Neuronal stem cell (in vitro differentiated cells): ENCODE results near the gene STAB1.
A peak's percentile ranks its signal among the peaks of the same experiment; 100 is the strongest.

Source experiments
- DNase-seq: peaks from one replicate; pipeline ENCODE4 v3.0.0-alpha.2; 2013; ENCODE audit warnings: low spot score
- H2AFZ ChIP-seq: one replicate; pipeline ENCODE4 v1.6.1; 2013; ENCODE audit warnings: mild to moderate bottlenecking, low read length, inconsistent platforms
- H2AK5ac ChIP-seq: 2 replicates; pipeline ENCODE4 v1.6.1; 2013; ENCODE audit warnings: low read depth, mild to moderate bottlenecking, inconsistent platforms, low read length, moderate library complexity, mixed read lengths
- H2BK120ac ChIP-seq: 2 replicates; pipeline ENCODE4 v1.6.1; 2013; ENCODE audit warnings: low read depth, mild to moderate bottlenecking, inconsistent platforms, low read length, moderate library complexity, mixed read lengths
- H2BK12ac ChIP-seq: one replicate; pipeline ENCODE4 v1.6.1; 2013; ENCODE audit warnings: low read length, inconsistent platforms
- H2BK15ac ChIP-seq: 2 replicates; pipeline ENCODE4 v1.6.1; 2013; ENCODE audit warnings: mild to moderate bottlenecking, low read length, inconsistent platforms, mixed read lengths
- H2BK5ac ChIP-seq: one replicate; pipeline ENCODE4 v1.6.1; 2013; ENCODE audit warnings: inconsistent platforms, mild to moderate bottlenecking, low read length, moderate library complexity
- H3K14ac ChIP-seq: one replicate; pipeline ENCODE4 v1.6.1; 2013; ENCODE audit warnings: low read length, inconsistent platforms
- H3K18ac ChIP-seq: 2 replicates; pipeline ENCODE4 v1.6.1; 2013; ENCODE audit warnings: low read length, inconsistent platforms
- H3K23ac ChIP-seq: 2 replicates; pipeline ENCODE4 v1.6.1; 2013; ENCODE audit warnings: low read depth, mild to moderate bottlenecking, mixed read lengths, low read length, inconsistent platforms; ENCODE audit not compliant: poor library complexity
- H3K27ac ChIP-seq: replicated peaks from 3 replicates; pipeline ENCODE4 v1.5.1; 2013; ENCODE audit warnings: low read length, inconsistent platforms
- H3K27me3 ChIP-seq, 3 experiments: 2 replicates each; pipeline ENCODE4 v1.6.1; 2013; ENCODE audit warnings: low read length in 3 of 3, mild to moderate bottlenecking in 2 of 3, inconsistent platforms in 1 of 3, low read depth in 1 of 3, mixed read lengths in 1 of 3, moderate library complexity in 1 of 3; ENCODE audit not compliant: control insufficient read depth in 3 of 3, insufficient read depth in 3 of 3
- H3K36me3 ChIP-seq, 2 donors: replicated peaks in 1 of 2; 2 replicates each; pipeline ENCODE4 v1.6.1; 2013; ENCODE audit warnings: low read length in 2 of 2; ENCODE audit not compliant: control insufficient read depth in 2 of 2, insufficient read depth in 2 of 2
- H3K4ac ChIP-seq: 2 replicates; pipeline ENCODE4 v1.6.1; 2013; ENCODE audit warnings: inconsistent platforms, mild to moderate bottlenecking, low read length, moderate library complexity
- H3K4me1 ChIP-seq, 2 donors: 1 replicate in 1 of 2; 2 replicates in 1 of 2; pipeline ENCODE4 v1.6.1; 2013; ENCODE audit warnings: low read length in 2 of 2, low read depth in 1 of 2; ENCODE audit not compliant: control insufficient read depth in 2 of 2, insufficient read depth in 1 of 2
- H3K4me2 ChIP-seq: one replicate; pipeline ENCODE4 v1.6.1; 2013; ENCODE audit warnings: mild to moderate bottlenecking, low read length, inconsistent platforms; ENCODE audit not compliant: insufficient read depth, poor library complexity, severe bottlenecking
- H3K4me3 ChIP-seq, 2 donors: 2 replicates each; pipeline ENCODE4 v1.5.1; 2013; ENCODE audit warnings: low read length in 2 of 2, mild to moderate bottlenecking in 2 of 2, inconsistent platforms in 1 of 2, moderate library complexity in 1 of 2
- H3K79me1 ChIP-seq: one replicate; pipeline ENCODE4 v1.6.1; 2013; ENCODE audit warnings: low read depth, mild to moderate bottlenecking, inconsistent platforms, low read length, moderate library complexity
- H3K9ac ChIP-seq: one replicate; pipeline ENCODE4 v1.6.1; 2013; ENCODE audit warnings: mild to moderate bottlenecking, low read depth, low read length, inconsistent platforms; ENCODE audit not compliant: poor library complexity
- H3K9me3 ChIP-seq, 2 donors: replicated peaks in 1 of 2; 2 replicates each; pipeline versions ENCODE3 to v1.6.1; 2013; ENCODE audit warnings: low read length in 2 of 2, mild to moderate bottlenecking in 2 of 2, inconsistent platforms in 1 of 2, low read depth in 1 of 2, mixed read lengths in 1 of 2, moderate library complexity in 1 of 2; ENCODE audit not compliant: control insufficient read depth in 2 of 2, insufficient read depth in 1 of 2
- H4K8ac ChIP-seq: one replicate; pipeline ENCODE4 v1.6.1; 2013; ENCODE audit warnings: low read depth, mild to moderate bottlenecking, inconsistent platforms, low read length, moderate library complexity
- H4K91ac ChIP-seq: one replicate; pipeline ENCODE4 v1.6.1; 2013; ENCODE audit warnings: low read length, low read depth, mild to moderate bottlenecking, inconsistent platforms; ENCODE audit not compliant: poor library complexity
- WGBS, 2 donors: extraction: QIAGEN DNeasy Blood & Tissue Kit; methylation state at CpG; one replicate each; pipeline ENCODE4 v1.1.7; 2013; ENCODE audit warnings: missing lambda C conversion rate in 2 of 2, mixed read lengths in 1 of 2; ENCODE audit not compliant: insufficient read length in 2 of 2, insufficient replicate concordance in 1 of 2; ENCODE audit errors: extremely low coverage in 2 of 2; 5-methylcytosine and 5-hydroxymethylcytosine counted together

The STAB1 gene

DNA sequence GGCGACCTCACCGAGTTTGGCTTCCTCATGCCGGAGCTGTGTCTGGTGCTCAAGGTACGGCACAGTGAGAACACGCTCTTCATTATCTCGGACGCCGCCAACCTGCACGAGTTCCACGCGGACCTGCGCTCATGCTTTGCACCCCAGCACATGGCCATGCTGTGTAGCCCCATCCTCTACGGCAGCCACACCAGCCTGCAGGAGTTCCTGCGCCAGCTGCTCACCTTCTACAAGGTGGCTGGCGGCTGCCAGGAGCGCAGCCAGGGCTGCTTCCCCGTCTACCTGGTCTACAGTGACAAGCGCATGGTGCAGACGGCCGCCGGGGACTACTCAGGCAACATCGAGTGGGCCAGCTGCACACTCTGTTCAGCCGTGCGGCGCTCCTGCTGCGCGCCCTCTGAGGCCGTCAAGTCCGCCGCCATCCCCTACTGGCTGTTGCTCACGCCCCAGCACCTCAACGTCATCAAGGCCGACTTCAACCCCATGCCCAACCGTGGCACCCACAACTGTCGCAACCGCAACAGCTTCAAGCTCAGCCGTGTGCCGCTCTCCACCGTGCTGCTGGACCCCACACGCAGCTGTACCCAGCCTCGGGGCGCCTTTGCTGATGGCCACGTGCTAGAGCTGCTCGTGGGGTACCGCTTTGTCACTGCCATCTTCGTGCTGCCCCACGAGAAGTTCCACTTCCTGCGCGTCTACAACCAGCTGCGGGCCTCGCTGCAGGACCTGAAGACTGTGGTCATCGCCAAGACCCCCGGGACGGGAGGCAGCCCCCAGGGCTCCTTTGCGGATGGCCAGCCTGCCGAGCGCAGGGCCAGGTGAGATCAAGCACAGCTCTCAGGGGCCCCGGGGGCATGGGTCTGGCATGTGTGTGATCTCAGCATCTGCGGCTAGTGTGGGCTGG lies 7.1 kb upstream of the STAB1 start:
- WGBS, 2 donors: no CpG with 5 or more reads among the region's 59 CpGs

DNA sequence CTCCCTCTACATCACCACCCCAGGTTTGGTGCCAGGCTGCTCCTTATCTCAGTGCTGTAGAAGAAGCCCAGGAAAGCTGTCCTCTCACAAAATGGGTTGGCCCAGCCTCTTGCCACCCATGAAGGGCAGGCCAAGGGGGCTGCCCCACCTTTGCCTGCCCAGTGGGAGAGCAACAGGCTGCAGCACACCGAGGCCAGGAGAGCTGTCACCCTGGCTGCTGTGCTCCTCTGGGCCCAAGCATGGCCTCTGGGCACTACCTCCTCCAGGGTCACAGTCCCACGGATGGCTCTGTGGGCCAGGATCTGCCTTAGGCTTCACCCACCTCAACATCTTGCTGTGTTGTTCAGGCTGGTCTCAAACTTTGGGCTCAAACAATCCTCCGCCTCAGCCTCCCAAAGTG lies 6.4 kb upstream of the STAB1 start:
- H2BK5ac ChIP-seq: peak overlapping the region; percentile 55
- no peak overlapping the region for H2BK12ac ChIP-seq
- no peaks in the 10 kb centered on the region for H3K9me3 ChIP-seq
- H3K36me3 ChIP-seq: peaks cover 73 to 97% of the 10 kb centered on the region in 2 donors
- no peak overlapping the region for H4K8ac ChIP-seq
- H3K4me1 ChIP-seq: peaks cover 5 to 10% of the 10 kb centered on the region in 2 donors
- H3K27me3 ChIP-seq: no peaks in the 10 kb centered on the region
- H3K4me3 ChIP-seq: no peak overlapping the region
- no peak overlapping the region for H2BK15ac ChIP-seq
- H3K4me2 ChIP-seq: no peak overlapping the region
- H3K9ac ChIP-seq: no peak overlapping the region
- H3K14ac ChIP-seq: no peak overlapping the region
- no peak overlapping the region for H2AFZ ChIP-seq
- no peak overlapping the region for H2AK5ac ChIP-seq
- no peak for DNase-seq
- H3K18ac ChIP-seq: no peak overlapping the region
- H3K27ac ChIP-seq: no peak overlapping the region
- H2BK120ac ChIP-seq: no peak overlapping the region
- peaks cover 1% of the 10 kb centered on the region for H3K79me1 ChIP-seq
- no CpG with 5 or more reads among the region's 3 CpGs for WGBS, 2 donors
- no peak overlapping the region for H3K4ac ChIP-seq
- H3K23ac ChIP-seq: peak overlapping the region; percentile 25
- H4K91ac ChIP-seq: no peak overlapping the region

More for the DNA sequence above, 7.1 kb upstream of the STAB1 start:
- H2BK12ac ChIP-seq: peak overlapping the region; percentile 41
- no peak overlapping the region for H3K27ac ChIP-seq
- peaks cover 10 to 17% of the 10 kb centered on the region in 2 donors for H3K4me1 ChIP-seq
- no peak overlapping the region for H2AFZ ChIP-seq
- no peak overlapping the region for H2AK5ac ChIP-seq
- no peak overlapping the region for H2BK120ac ChIP-seq
- H3K14ac ChIP-seq: no peak overlapping the region
- no peak overlapping the region for H4K91ac ChIP-seq
- H3K18ac ChIP-seq: no peak overlapping the region
- no peak overlapping the region for H2BK15ac ChIP-seq
- H3K4me2 ChIP-seq: no peak overlapping the region
- no peak overlapping the region for H3K4ac ChIP-seq
- peaks cover 73 to 97% of the 10 kb centered on the region in 2 donors for H3K36me3 ChIP-seq
- H4K8ac ChIP-seq: peak overlapping the region; percentile 29
- H3K27me3 ChIP-seq: no peaks in the 10 kb centered on the region
- H3K9ac ChIP-seq: peak overlapping the region; percentile 4
- no peak overlapping the region for H3K23ac ChIP-seq
- no peaks in the 10 kb centered on the region for H3K9me3 ChIP-seq
- H2BK5ac ChIP-seq: no peak overlapping the region
- peaks cover 1% of the 10 kb centered on the region for H3K79me1 ChIP-seq
- DNase-seq: no peak
- H3K4me3 ChIP-seq: no peak overlapping the region

DNA sequence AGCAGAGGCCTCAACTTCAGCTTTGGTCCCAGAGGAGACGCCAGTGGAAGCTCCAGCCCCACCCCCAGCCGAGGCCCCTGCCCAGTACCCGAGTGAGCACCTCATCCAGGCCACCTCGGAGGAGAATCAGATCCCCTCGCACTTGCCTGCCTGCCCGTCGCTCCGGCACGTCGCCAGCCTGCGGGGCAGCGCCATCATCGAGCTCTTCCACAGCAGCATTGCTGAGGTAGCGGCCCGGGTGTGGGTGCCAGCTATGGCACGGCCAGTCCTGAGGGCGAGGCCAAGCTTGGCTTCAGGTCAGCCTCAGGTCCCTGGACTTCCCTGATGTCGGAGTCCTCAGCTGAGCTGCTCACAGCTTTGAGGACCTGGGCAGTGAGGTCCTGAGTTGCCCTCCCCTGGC lies 5.7 kb upstream of the STAB1 start:
- Histone ChIP-seq H2AK5ac (no peak overlapping the region), H2BK15ac (no peak overlapping the region), H3K23ac (peak overlapping the region; percentile 68), H3K9me3 (no peaks in the 10 kb centered on the region), H4K91ac (no peak overlapping the region), H3K9ac (peak overlapping the region; percentile 32), H3K4me1 (peaks cover 5 to 6% of the 10 kb centered on the region in 2 donors), H3K36me3 (peaks cover 73 to 92% of the 10 kb centered on the region in 2 donors), H2BK5ac (no peak overlapping the region), H2BK12ac (no peak overlapping the region), H3K27ac (no peak overlapping the region), H3K79me1 (peaks cover under 1% of the 10 kb centered on the region), H4K8ac (no peak overlapping the region), H3K4me2 (no peak overlapping the region), H3K27me3 (no peaks in the 10 kb centered on the region), H3K14ac (no peak overlapping the region), H2AFZ (no peak overlapping the region), H3K4ac (no peak overlapping the region), H3K18ac (no peak overlapping the region), H3K4me3 (no peak overlapping the region), H2BK120ac (no peak overlapping the region)
- DNase-seq: no peak
- whole genome bisulfite sequencing, 2 donors: no CpG with 5 or more reads among the region's 18 CpGs

DNA sequence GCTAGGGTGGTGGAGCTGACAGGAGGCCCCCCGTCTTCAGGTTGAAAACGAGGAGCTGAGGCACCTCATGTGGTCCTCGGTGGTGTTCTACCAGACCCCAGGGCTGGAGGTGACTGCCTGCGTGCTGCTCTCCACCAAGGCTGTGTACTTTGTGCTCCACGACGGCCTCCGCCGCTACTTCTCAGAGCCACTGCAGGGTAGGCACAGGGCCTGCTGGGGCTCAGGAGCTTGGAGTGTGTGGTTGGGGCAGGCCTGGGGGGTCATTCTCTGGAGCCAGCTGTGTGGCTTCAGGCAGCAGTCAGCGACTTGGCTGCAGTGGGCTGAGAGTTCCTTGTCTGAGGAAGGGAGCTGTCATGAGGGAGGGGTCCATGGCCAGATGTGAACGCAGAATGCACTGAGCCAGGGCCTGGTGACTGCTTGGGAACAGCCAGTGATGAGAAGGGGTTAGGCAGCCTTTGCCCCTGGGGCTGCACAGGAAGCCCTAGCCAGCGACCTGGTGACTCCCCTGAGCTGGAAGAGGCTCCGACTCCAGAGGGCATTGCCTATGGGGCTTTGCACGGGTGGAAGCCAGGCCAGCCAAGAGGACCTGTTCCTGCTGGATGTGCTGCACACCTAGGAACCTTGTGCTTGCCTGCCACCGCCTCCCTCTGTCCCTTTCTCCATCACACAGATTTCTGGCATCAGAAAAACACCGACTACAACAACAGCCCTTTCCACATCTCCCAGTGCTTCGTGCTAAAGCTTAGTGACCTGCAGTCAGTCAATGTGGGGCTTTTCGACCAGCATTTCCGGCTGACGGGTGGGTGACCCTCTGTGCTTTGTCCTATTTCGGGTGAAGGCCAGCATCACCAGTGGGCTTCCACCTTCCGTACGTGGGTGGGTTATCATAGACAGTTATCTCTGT lies 4.9 kb upstream of the STAB1 start:
- Histone ChIP-seq H3K4ac (no peak overlapping the region), H2BK120ac (no peak overlapping the region), H3K4me1 (peaks cover 0 to 7% of the 10 kb centered on the region in 2 donors), H3K9ac (peak overlapping the region; percentile 81), H2AFZ (no peak overlapping the region), H2BK15ac (no peak overlapping the region), H3K79me1 (no peaks in the 10 kb centered on the region), H3K23ac (no peak overlapping the region), H3K36me3 (peaks cover 66 to 83% of the 10 kb centered on the region in 2 donors), H3K4me2 (no peak overlapping the region), H3K14ac (no peak overlapping the region), H2AK5ac (no peak overlapping the region), H4K8ac (no peak overlapping the region), H4K91ac (no peak overlapping the region), H3K18ac (no peak overlapping the region), H3K4me3 (no peak overlapping the region), H3K27me3 (no peaks in the 10 kb centered on the region), H2BK5ac (peak overlapping the region; percentile 13), H3K9me3 (no peaks in the 10 kb centered on the region), H3K27ac (no peak overlapping the region), H2BK12ac (no peak overlapping the region)
- DNase-seq: no peak
- no CpG with 5 or more reads among the region's 22 CpGs for WGBS, 2 donors
